ENCODE results near the gene NEK9.

Gene NEK9

DNA sequence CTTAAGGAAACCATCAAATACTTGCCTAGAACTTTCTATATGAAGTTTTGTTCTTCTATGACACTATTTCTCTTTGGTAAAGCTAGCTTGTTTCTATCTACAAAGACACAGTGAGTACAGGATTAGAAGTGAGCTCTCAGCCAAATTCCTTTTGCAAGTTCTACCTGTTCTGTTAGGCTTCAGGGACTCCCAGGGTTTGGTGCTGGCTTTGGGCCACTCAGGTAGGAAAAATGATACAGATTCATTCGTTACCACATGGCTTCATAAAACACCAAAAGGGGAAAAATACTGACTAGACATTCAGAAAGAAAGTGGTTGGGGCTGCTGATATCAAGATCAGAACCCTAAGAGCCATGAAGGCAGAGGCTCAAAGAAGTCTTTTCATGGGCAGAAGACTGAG lies 43.6 kb downstream of the NEK9 start:
- H3K27ac ChIP-seq (ENCODE audit: low read depth, low read length) = no peak overlapping the region
- H3K9me2 ChIP-seq (replicated peaks; ENCODE audit: control insufficient read depth, low read length) = no peaks in the 10 kb centered on the region
- no peaks in the 10 kb centered on the region for H3K27me3 ChIP-seq (ENCODE audit: control insufficient read depth, low read length)
- no peak overlapping the region for H3K4me3 ChIP-seq (ENCODE audit: low read length)
- peaks cover 69% of the 10 kb centered on the region for H3K36me3 ChIP-seq (ENCODE audit: control insufficient read depth, low read length)
- H3K4me1 ChIP-seq (ENCODE audit: control insufficient read depth, low read length) = no peaks in the 10 kb centered on the region
- no peaks in the 10 kb centered on the region for H3K9me3 ChIP-seq (ENCODE audit: control insufficient read depth, insufficient read depth, low read length)
- 0 out of 2 replicates have a peak, but pooled peaks cover 3% of the 10 kb centered on the region for H3F3A ChIP-seq (ENCODE audit: control insufficient read depth, insufficient read depth)
- no peak for TF ChIP-seq CTCF (IDR thresholded peaks at IDR 0.05; ENCODE audit: low read depth, low read length, poor library complexity, severe bottlenecking)
- no peak for TF ChIP-seq EZH2phosphoT487 (IDR thresholded peaks at IDR 0.05; ENCODE audit: borderline replicate concordance, low read length)
- H3K79me2 ChIP-seq (ENCODE audit: control insufficient read depth, low read length) = no peaks in the 10 kb centered on the region
- H4K20me1 ChIP-seq (ENCODE audit: control insufficient read depth, insufficient read depth, low read depth, low read length) = peaks cover 4% of the 10 kb centered on the region; the same call in 1 of the 2 replicates
- H3K4me2 ChIP-seq (ENCODE audit: low read length) = no peak overlapping the region

GRCh38 chr14:75081660-75082229 lies 45.1 kb downstream of the NEK9 start:
- H3K4me1 ChIP-seq (ENCODE audit: control insufficient read depth, low read length) = no peaks in the 10 kb centered on the region
- H3K36me3 ChIP-seq (ENCODE audit: control insufficient read depth, low read length) = peaks cover 54% of the 10 kb centered on the region
- no peak overlapping the region for H3K27ac ChIP-seq (ENCODE audit: low read depth, low read length)

GRCh38 chr14:75079521-75079920 lies 47.3 kb downstream of the NEK9 start:
- TF ChIP-seq EZH2phosphoT487 (IDR thresholded peaks at IDR 0.05; ENCODE audit: borderline replicate concordance, low read length) (no peak), CTCF (IDR thresholded peaks at IDR 0.05; ENCODE audit: low read depth, low read length, poor library complexity, severe bottlenecking) (no peak)
- Histone ChIP-seq H3K9me2 (replicated peaks; ENCODE audit: control insufficient read depth, low read length) (no peaks in the 10 kb centered on the region), H3K4me3 (ENCODE audit: low read length) (no peak overlapping the region), H3K36me3 (ENCODE audit: control insufficient read depth, low read length) (peaks cover 34% of the 10 kb centered on the region), H3K4me1 (ENCODE audit: control insufficient read depth, low read length) (no peaks in the 10 kb centered on the region), H3K4me2 (ENCODE audit: low read length) (no peak overlapping the region), H3K9me3 (ENCODE audit: control insufficient read depth, insufficient read depth, low read length) (no peaks in the 10 kb centered on the region), H3F3A (ENCODE audit: control insufficient read depth, insufficient read depth) (0 out of 2 replicates have a peak, but pooled peaks cover 3% of the 10 kb centered on the region), H3K27ac (ENCODE audit: low read depth, low read length) (no peak overlapping the region), H3K27me3 (ENCODE audit: control insufficient read depth, low read length) (no peaks in the 10 kb centered on the region), H4K20me1 (ENCODE audit: control insufficient read depth, insufficient read depth, low read depth, low read length) (no peaks in the 10 kb centered on the region), H3K79me2 (ENCODE audit: control insufficient read depth, low read length) (no peaks in the 10 kb centered on the region)

More at GRCh38 chr14:75081660-75082229, 45.1 kb downstream of the NEK9 start:
- no peak for TF ChIP-seq EZH2phosphoT487 (IDR thresholded peaks at IDR 0.05; ENCODE audit: borderline replicate concordance, low read length)
- TF ChIP-seq CTCF (IDR thresholded peaks at IDR 0.05; ENCODE audit: low read depth, low read length, poor library complexity, severe bottlenecking) = no peak
- H3K9me2 ChIP-seq (replicated peaks; ENCODE audit: control insufficient read depth, low read length) = no peaks in the 10 kb centered on the region
- no peaks in the 10 kb centered on the region for H3K9me3 ChIP-seq (ENCODE audit: control insufficient read depth, insufficient read depth, low read length)
- H4K20me1 ChIP-seq (ENCODE audit: control insufficient read depth, insufficient read depth, low read depth, low read length) = no peaks in the 10 kb centered on the region
- no peak overlapping the region for H3K4me2 ChIP-seq (ENCODE audit: low read length)
- H3K4me3 ChIP-seq (ENCODE audit: low read length) = no peak overlapping the region
- no peaks in the 10 kb centered on the region for H3K79me2 ChIP-seq (ENCODE audit: control insufficient read depth, low read length)
- 0 out of 2 replicates have a peak, but pooled peaks cover 3% of the 10 kb centered on the region for H3F3A ChIP-seq (ENCODE audit: control insufficient read depth, insufficient read depth)
- no peaks in the 10 kb centered on the region for H3K27me3 ChIP-seq (ENCODE audit: control insufficient read depth, low read length)

Measured in DOHH2 (cell line).